Sigmoid colon (tissue), 4 donors: ENCODE data around the gene MAPK8IP3.

ENCODE experiments used
- CTCF ChIP-seq, 4 experiments: fragments of 450-650 bp in 3 of 4; fragments of 200-600 bp in 1 of 4; IDR thresholded peaks; one replicate each; pipeline ENCODE4 v1.5.1; 2016 to 2019; ENCODE audit warnings: antibody characterized with exemption in 4 of 4, mild to moderate bottlenecking in 3 of 4, moderate library complexity in 2 of 4
- EP300 ChIP-seq, 4 donors: sonication (generic); formaldehyde crosslinking; IDR thresholded peaks; one replicate each; pipeline ENCODE4 v1.6.1; 2017; ENCODE audit warnings: antibody characterized with exemption in 4 of 4
- POLR2A ChIP-seq, 2 donors: fragments of 450-650 bp; IDR thresholded peaks; one replicate each; pipeline ENCODE4 v1.6.1; 2016; ENCODE audit warnings: antibody characterized with exemption in 2 of 2, mild to moderate bottlenecking in 2 of 2, moderate library complexity in 2 of 2
- POLR2AphosphoS5 ChIP-seq, 4 donors: sonication (generic); formaldehyde crosslinking; IDR thresholded peaks; one replicate each; pipeline ENCODE4 v1.6.1; 2017; ENCODE audit warnings: antibody characterized with exemption in 4 of 4

- TF ChIP-seq POLR2A (IDR thresholded peaks at IDR 0.05) = no peak
- TF ChIP-seq CTCF (IDR thresholded peaks at IDR 0.05) = peak in 2 of 4 experiments; percentile 30 to 39
- TF ChIP-seq EP300 (IDR thresholded peaks at IDR 0.05) = no peak
- TF ChIP-seq POLR2AphosphoS5 (IDR thresholded peaks at IDR 0.05) = no peak
Measured at GRCh38 chr16:1763521-1764511, 57.8 kb downstream of the MAPK8IP3 start.
